Bronchial epithelial cell (primary cell): ENCODE results near the gene TPRN. TPM values are rescaled to one million over a fixed set of nuclear protein-coding genes. Genes with fewer than 3 reads are reported as not detected.
A peak's percentile ranks its signal among the peaks of the same experiment; 100 is the strongest.

Experiments
- DNase-seq: peaks from one replicate; pipeline ENCODE4 v3.0.0-alpha.2; 2010; ENCODE audit warnings: low read depth
- FAIRE-seq: peaks from 2 replicates; lab custom pipeline; 2011; peaks lifted over from hg19 to GRCh38; lab: Jason Lieb, UNC
- H3K27me3 ChIP-seq: 2 replicates; pipeline ENCODE4 v1.5.1; 2011; ENCODE audit warnings: low read length; ENCODE audit not compliant: control insufficient read depth, insufficient read depth
- H3K36me3 ChIP-seq: 2 replicates; pipeline ENCODE4 v1.5.1; 2011; ENCODE audit warnings: low read length; ENCODE audit not compliant: control insufficient read depth, insufficient read depth
- H3K4me3 ChIP-seq: 2 replicates; pipeline ENCODE4 v1.5.1; 2011; ENCODE audit warnings: mild to moderate bottlenecking, low read depth, low read length, control low read depth
- CTCF ChIP-seq: IDR thresholded peaks from 2 replicates; pipeline ENCODE4 v1.5.1; 2011; ENCODE audit warnings: mild to moderate bottlenecking, moderate library complexity, low read length, control low read depth, inconsistent platforms; ENCODE audit not compliant: insufficient read depth, severe bottlenecking
- total RNA-seq: library from RNA; depleted of rRNA; stranded (reverse); fragments of >200 nt; gene quantifications from 2 replicates; pipeline ENCODE4 v1.2.1, GENCODE V29; 2014

TPRN gene
- total RNA-seq, 1 donor from 2014 or later: 3.2 TPM

- no peak for FAIRE-seq
- no peaks in the 10 kb centered on the region for H3K36me3 ChIP-seq
- DNase-seq: peak; percentile 53
These were observed 35.8 kb upstream of the TPRN start for GRCh38 chr9:137236238-137236935.

GRCh38 chr9:137235424-137236237 lies 35.1 kb upstream of the TPRN start:
- no peak for TF ChIP-seq CTCF
- peaks cover 2% of the 10 kb centered on the region for H3K27me3 ChIP-seq
- H3K36me3 ChIP-seq: no peaks in the 10 kb centered on the region
- FAIRE-seq: no peak
- H3K4me3 ChIP-seq: no peak overlapping the region
- DNase-seq: no peak

More at GRCh38 chr9:137236238-137236935, 35.8 kb upstream of the TPRN start:
- TF ChIP-seq CTCF: peak; percentile 96
- peaks cover 2% of the 10 kb centered on the region for H3K27me3 ChIP-seq
- H3K4me3 ChIP-seq: no peak overlapping the region

GRCh38 chr9:137234758-137235423 lies 34.4 kb upstream of the TPRN start:
- FAIRE-seq: no peak
- H3K36me3 ChIP-seq: no peaks in the 10 kb centered on the region
- H3K4me3 ChIP-seq: no peak overlapping the region
- H3K27me3 ChIP-seq: peaks cover 2% of the 10 kb centered on the region
- TF ChIP-seq CTCF: no peak
- no peak for DNase-seq

- H3K4me3 ChIP-seq: no peak overlapping the region
- H3K27me3 ChIP-seq: peaks cover 2% of the 10 kb centered on the region
- no peak for FAIRE-seq
- no peak for DNase-seq
- H3K36me3 ChIP-seq: no peaks in the 10 kb centered on the region
- TF ChIP-seq CTCF: no peak
These were observed 33.6 kb upstream of the TPRN start for GRCh38 chr9:137234055-137234697.

GRCh38 chr9:137233143-137233980 lies 32.8 kb upstream of the TPRN start:
- H3K36me3 ChIP-seq: no peaks in the 10 kb centered on the region
- no peak overlapping the region for H3K4me3 ChIP-seq
- TF ChIP-seq CTCF: no peak
- DNase-seq (no peak), FAIRE-seq (no peak)
- peaks cover 2% of the 10 kb centered on the region for H3K27me3 ChIP-seq
